PC-3 (cell line): Measurements from ENCODE around the gene MYO5B. TPM values are rescaled to one million over a fixed set of nuclear protein-coding genes. Genes with fewer than 3 reads are reported as not detected.

ENCODE experiments used
- ATAC-seq: fragments of 200-7000 bp; cut with Tn5 transposase; 2 replicates; pipeline ENCODE4 v1.9.1; 2020; ENCODE audit warnings: mild to moderate bottlenecking, moderate library complexity
- BruUV-seq: library from RNA; stranded (reverse); fragments of 400-500 nt; replicated peaks from 2 replicates; lab custom pipeline; 2021; lab: Mats Ljungman, UMichigan
- CTCF ChIA-PET: fragments of 300-600 bp; sonication (Branson Sonifier 250); formaldehyde crosslinking; loops from one replicate; lab custom pipeline; 2022; ENCODE audit warnings: antibody characterized with exemption; lab: Charles Lee
- POLR2A ChIA-PET: fragments of 300-600 bp; sonication (Branson Sonifier 250); formaldehyde crosslinking; loops from one replicate; lab custom pipeline; 2022; ENCODE audit warnings: antibody characterized with exemption; ENCODE audit not compliant: unreplicated experiment; lab: Charles Lee
- DNase-seq: peaks from one replicate; pipeline ENCODE4 v3.0.0-alpha.2; 2015
- H2AFZ ChIP-seq: fragments of 300-600 bp; sonication (generic); 2 replicates; pipeline ENCODE4 v1.6.0; 2016; ENCODE audit warnings: antibody characterized with exemption, low read length
- H3F3A ChIP-seq: fragments of 300-600 bp; sonication (generic); one replicate; pipeline ENCODE4 v1.6.0; 2017; ENCODE audit warnings: antibody characterized with exemption, low read length, control low read depth, mild to moderate bottlenecking; ENCODE audit not compliant: unreplicated experiment
- H3K27ac ChIP-seq: fragments of 300-600 bp; sonication (generic); 2 replicates; pipeline ENCODE4 v1.5.1; 2016; ENCODE audit warnings: mild to moderate bottlenecking, low read length
- H3K27me3 ChIP-seq: fragments of 300-600 bp; sonication (generic); 2 replicates; pipeline ENCODE4 v1.6.1; 2016; ENCODE audit warnings: low read length, mixed read lengths
- H3K36me3 ChIP-seq: fragments of 300-600 bp; sonication (generic); 2 replicates; pipeline ENCODE4 v1.6.1; 2016; ENCODE audit warnings: low read depth, mixed run types, low read length, mixed read lengths
- H3K4me1 ChIP-seq: fragments of 300-600 bp; sonication (generic); 2 replicates; pipeline ENCODE4 v1.5.1; 2016; ENCODE audit warnings: low read length; ENCODE audit not compliant: insufficient read depth
- H3K4me2 ChIP-seq: fragments of 300-600 bp; sonication (generic); 2 replicates; pipeline ENCODE4 v1.6.0; 2016; ENCODE audit warnings: low read length
- H3K4me3 ChIP-seq: fragments of 300-600 bp; sonication (generic); 2 replicates; pipeline ENCODE4 v1.5.1; 2016; ENCODE audit warnings: mild to moderate bottlenecking, low read length, mixed read lengths
- H3K79me2 ChIP-seq: fragments of 300-600 bp; sonication (generic); 2 replicates; pipeline ENCODE4 v1.6.1; 2017; ENCODE audit warnings: low read length, mixed read lengths
- H3K9ac ChIP-seq: fragments of 300-600 bp; sonication (generic); 2 replicates; pipeline ENCODE4 v1.6.0; 2016; ENCODE audit warnings: mild to moderate bottlenecking, low read length
- H3K9me2 ChIP-seq: fragments of 300-600 bp; sonication (generic); replicated peaks from 2 replicates; pipeline ENCODE4 v1.6.1; 2016; ENCODE audit warnings: mixed run types, low read length, mixed read lengths
- H3K9me3 ChIP-seq: fragments of 300-600 bp; sonication (generic); 2 replicates; pipeline ENCODE4 v1.6.1; 2016; ENCODE audit warnings: low read length, mixed read lengths
- H4K20me1 ChIP-seq: fragments of 300-600 bp; sonication (generic); 2 replicates; pipeline ENCODE4 v1.6.1; 2016; ENCODE audit warnings: low read length, mixed read lengths
- CTCF ChIP-seq: fragments of 300-600 bp; sonication (generic); conservative IDR thresholded peaks from 2 replicates; pipeline ENCODE4 v1.5.1; 2017; ENCODE audit warnings: antibody characterized with exemption, low read depth, mild to moderate bottlenecking, low read length
- EZH2 ChIP-seq: fragments of 300-600 bp; sonication (generic); IDR thresholded peaks from one replicate; pipeline ENCODE4 v1.6.1; 2017; ENCODE audit warnings: antibody characterized with exemption, mild to moderate bottlenecking, low read length; ENCODE audit not compliant: unreplicated experiment
- EZH2phosphoT487 ChIP-seq: fragments of 300-600 bp; sonication (generic); IDR thresholded peaks from 2 replicates; pipeline ENCODE4 v1.6.1; 2018; ENCODE audit warnings: mild to moderate bottlenecking, antibody characterized with exemption, low read length, borderline replicate concordance
- intact Hi-C: fragments of 100-400 bp; cut with micrococcal nuclease; formaldehyde crosslinking; loops from 2 replicates; pipeline ENCODE4 v1.9.0; 2023
- total RNA-seq: library from RNA; depleted of rRNA; stranded (reverse); fragments of >200 nt; gene quantifications from 2 replicates; pipeline ENCODE4 v1.2.3, GENCODE V29; 2014

The MYO5B gene
- total RNA-seq, 1 experiment from 2014 or later: 10.7 TPM

GRCh38 chr18:49843778-49844625, 350.9 kb downstream of the MYO5B start:
- Histone ChIP-seq H3K27me3 (no peaks in the 10 kb centered on the region), H3K9me2 (no peaks in the 10 kb centered on the region)
- no peak for ATAC-seq

GRCh38 chr18:49843131-49843530, 351.8 kb downstream of the MYO5B start:
- Histone ChIP-seq H3F3A (no peaks in the 10 kb centered on the region), H3K36me3 (no peaks in the 10 kb centered on the region)
- CTCF ChIA-PET: no interaction called here

More at GRCh38 chr18:49843778-49844625, 350.9 kb downstream of the MYO5B start:
- Histone ChIP-seq H3K27ac (no peak overlapping the region), H4K20me1 (no peaks in the 10 kb centered on the region), H3K4me3 (no peak overlapping the region), H2AFZ (no peak overlapping the region), H3K36me3 (no peaks in the 10 kb centered on the region), H3F3A (no peaks in the 10 kb centered on the region), H3K9me3 (no peaks in the 10 kb centered on the region), H3K9ac (no peak overlapping the region), H3K79me2 (no peaks in the 10 kb centered on the region), H3K4me2 (no peak overlapping the region), H3K4me1 (peaks cover 15% of the 10 kb centered on the region)
- BruUV-seq: no TSS peak
- intact Hi-C loops: no loop called here
- no peak for TF ChIP-seq EZH2phosphoT487
- no peak for TF ChIP-seq CTCF
- TF ChIP-seq EZH2: no peak
- ChIA-PET CTCF (no interaction called here), POLR2A (interaction anchor here (0.8 kb wide), 1 partner anchor 30 kb away, joined by 6 read pairs; no protein-coding TSS in a partner anchor)
- DNase-seq: no peak

More at GRCh38 chr18:49843131-49843530, 351.8 kb downstream of the MYO5B start:
- Histone ChIP-seq H3K9me2 (no peaks in the 10 kb centered on the region), H3K9ac (no peak overlapping the region), H4K20me1 (no peaks in the 10 kb centered on the region), H3K4me1 (peaks cover 16% of the 10 kb centered on the region), H3K79me2 (no peaks in the 10 kb centered on the region), H2AFZ (no peak overlapping the region), H3K9me3 (no peaks in the 10 kb centered on the region), H3K27ac (no peak overlapping the region), H3K27me3 (no peaks in the 10 kb centered on the region), H3K4me3 (no peak overlapping the region), H3K4me2 (no peak overlapping the region)
- intact Hi-C loops: no loop called here
- DNase-seq (no peak), ATAC-seq (no peak)
- POLR2A ChIA-PET: no interaction called here
- TF ChIP-seq EZH2phosphoT487 (no peak), CTCF (no peak), EZH2 (no peak)
- no TSS peak for BruUV-seq
